Measurements from ENCODE around the gene KDM2A. TPM values are rescaled to one million over a fixed set of nuclear protein-coding genes. Genes with fewer than 3 reads are reported as not detected.

KDM2A gene
- total RNA-seq, 2 experiments from 2014 or later: 74.8 to 89.7 TPM

DNA sequence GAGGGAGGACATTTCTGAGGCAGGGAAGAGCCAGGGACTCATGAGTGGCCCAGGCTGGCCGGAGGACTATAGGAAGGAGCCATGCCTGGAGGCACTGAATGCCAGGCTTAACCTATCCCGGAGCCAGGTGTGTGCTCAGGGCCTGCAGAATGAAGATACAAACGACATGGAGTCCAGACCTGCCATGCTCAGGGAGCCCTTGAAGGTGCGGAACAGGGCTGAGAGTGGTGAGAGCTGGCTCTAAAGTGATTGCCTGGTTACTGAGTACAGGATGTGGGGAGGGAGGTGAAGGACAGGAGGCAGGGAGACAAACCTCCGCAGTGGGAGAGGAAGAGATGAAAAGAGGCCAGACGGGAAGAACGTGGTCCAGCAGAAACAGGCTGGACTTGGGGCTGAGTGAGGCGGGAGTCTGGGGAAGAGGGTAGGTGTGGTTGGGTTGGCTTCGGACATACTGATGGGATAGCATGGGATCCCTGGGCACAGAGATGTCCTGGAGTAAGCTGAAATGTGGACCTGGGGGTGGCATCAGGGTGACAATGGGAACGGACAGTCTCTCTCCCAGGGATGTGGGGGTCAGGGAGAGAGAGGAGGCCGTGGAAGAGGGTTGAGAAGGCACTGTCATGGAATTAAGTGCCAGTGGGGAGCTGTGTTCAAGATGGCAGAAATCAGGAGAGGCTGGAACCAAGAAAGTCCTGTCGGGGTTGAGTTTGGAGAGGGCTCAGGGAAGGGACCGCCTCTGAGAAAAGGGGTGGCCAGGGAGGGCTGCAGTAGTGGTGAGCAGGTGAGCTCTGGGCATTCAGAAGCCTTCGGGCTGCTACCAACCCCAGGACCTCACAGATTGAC lies 168.5 kb downstream of the KDM2A start:
- ATAC-seq (peak; percentile 35), DNase-seq (peak; percentile 59)
- intact Hi-C loops (cut with DNase I, micrococcal nuclease): loop anchor here (1.0 to 5.0 kb wide), 14 partner anchors 10 to 671 kb away; partner anchors contain the start of genes CDK2AP2 (in 1 of the 2), GSTP1 (in 1 of the 2), LRFN4 (in 1 of the 2) and RBM14 (in 1 of the 2)
- ChIA-PET POLR2A (interaction anchor here (0.5 to 2.2 kb wide), 6 partner anchors 11 to 127 kb away, joined by 3 to 16 read pairs (median 9); partner anchors contain the start of gene SSH3), CTCF (interaction anchor here (0.6 to 1.9 kb wide), 13 partner anchors 8 to 149 kb away, joined by 3 to 10 read pairs (median 4); no protein-coding TSS in a partner anchor)
- Mint-ChIP-seq H3K4me3 (peak overlapping the region; percentile 64), H3K9me3 (ENCODE audit: low read depth) (no peaks in the 10 kb centered on the region), H3K27ac (peak overlapping the region; percentile 97), H3K36me3 (ENCODE audit: low read depth) (peaks cover 50% of the 10 kb centered on the region), H3K4me1 (peaks cover 49% of the 10 kb centered on the region), H3K27me3 (no peaks in the 10 kb centered on the region)

DNA sequence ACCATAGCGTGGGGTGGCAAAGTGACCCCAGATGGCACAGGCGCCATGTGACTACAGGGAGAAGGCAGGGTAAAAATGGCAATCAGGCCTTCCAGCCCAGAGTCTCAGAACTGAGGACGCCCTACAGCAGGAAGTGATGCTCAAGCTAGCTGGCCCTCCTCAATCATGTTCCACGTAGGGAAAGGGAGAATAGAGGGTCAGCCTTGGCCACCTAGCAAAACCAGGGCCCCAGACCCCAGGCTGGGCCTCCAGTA lies 169.1 kb downstream of the KDM2A start:
- ATAC-seq (peak; percentile 25), DNase-seq (no peak)
- peak overlapping the region; percentile 97 for H3K27ac Mint-ChIP-seq
- CTCF ChIA-PET: interaction anchor here (0.6 to 1.9 kb wide), 13 partner anchors 10 to 183 kb away, joined by 3 to 10 read pairs (median 4); no protein-coding TSS in a partner anchor
- H3K9me3 Mint-ChIP-seq (ENCODE audit: low read depth): no peaks in the 10 kb centered on the region
- intact Hi-C loops (cut with DNase I, micrococcal nuclease): loop anchor here (1.0 to 5.0 kb wide), 14 partner anchors 11 to 671 kb away; partner anchors contain the start of genes CDK2AP2 (in 1 of the 2), GSTP1 (in 1 of the 2), LRFN4 (in 1 of the 2) and RBM14 (in 1 of the 2)
- peaks cover 51% of the 10 kb centered on the region for H3K36me3 Mint-ChIP-seq (ENCODE audit: low read depth)
- no peaks in the 10 kb centered on the region for H3K27me3 Mint-ChIP-seq
- POLR2A ChIA-PET: interaction anchor here (0.6 to 2.2 kb wide), 6 partner anchors 11 to 1788 kb away, joined by 3 to 16 read pairs (median 9); partner anchors contain the start of gene SSH3
- peaks cover 54% of the 10 kb centered on the region for H3K4me1 Mint-ChIP-seq
- peak overlapping the region; percentile 64 for H3K4me3 Mint-ChIP-seq

DNA sequence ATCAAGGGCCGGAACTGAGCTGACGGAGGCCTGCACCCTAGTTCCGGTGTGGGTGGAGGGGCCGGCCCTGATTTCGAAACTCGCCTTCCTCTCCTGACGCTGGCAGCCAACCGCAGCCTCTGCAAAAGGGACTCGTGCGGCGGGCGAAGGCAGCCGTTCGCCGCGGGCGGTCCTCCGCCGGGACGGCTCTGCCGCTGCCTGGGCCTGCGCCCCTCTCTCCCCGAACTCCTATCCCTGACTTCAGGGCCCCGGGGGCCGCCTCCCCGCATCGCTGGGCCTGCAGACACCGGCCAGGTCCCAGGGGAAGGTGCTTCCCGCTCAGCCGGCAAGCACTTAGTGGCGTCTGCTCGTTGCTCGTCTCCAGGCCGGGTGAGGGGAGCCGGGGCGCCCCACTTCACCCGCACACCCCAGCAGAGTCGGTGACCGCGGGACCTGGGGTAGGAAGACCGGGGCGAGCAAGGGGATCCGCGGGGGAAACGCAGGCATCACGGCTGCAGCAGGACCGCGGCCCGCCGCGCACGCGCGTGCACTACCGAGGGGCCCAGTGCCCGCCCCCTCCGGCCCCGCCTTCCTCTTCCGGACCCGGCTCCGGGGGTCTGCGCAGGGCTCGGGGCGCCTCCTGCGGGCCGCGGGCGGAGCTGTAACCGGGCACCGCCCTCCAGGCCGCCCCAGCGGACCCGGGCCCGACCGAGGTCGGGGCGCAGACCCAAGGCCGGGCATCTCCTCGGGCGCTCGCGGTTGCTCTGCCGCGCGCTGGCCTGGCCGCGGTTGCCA lies 169.6 kb downstream of the KDM2A start:
- intact Hi-C loops (cut with DNase I, micrococcal nuclease): loop anchor here (1.0 to 5.0 kb wide), 17 partner anchors 11 to 672 kb away; partner anchors contain the start of genes CDK2AP2 (in 1 of the 2), GSTP1 (in 1 of the 2), KDM2A (in 1 of the 2) and LRFN4 (in 1 of the 2)
- Mint-ChIP-seq H3K27ac (peak overlapping the region; percentile 97), H3K9me3 (ENCODE audit: low read depth) (no peaks in the 10 kb centered on the region), H3K4me1 (peaks cover 56% of the 10 kb centered on the region), H3K36me3 (ENCODE audit: low read depth) (peaks cover 50% of the 10 kb centered on the region), H3K4me3 (peak overlapping the region; percentile 64), H3K27me3 (no peaks in the 10 kb centered on the region)
- CTCF ChIA-PET: interaction anchor here (0.6 to 1.9 kb wide), 14 partner anchors 10 to 639 kb away, joined by 3 to 10 read pairs (median 4); no protein-coding TSS in a partner anchor
- POLR2A ChIA-PET: interaction anchor here (0.6 to 2.2 kb wide), 8 partner anchors 12 to 1789 kb away, joined by 3 to 16 read pairs (median 6); partner anchors contain the start of gene SSH3
- ATAC-seq (peak; percentile 62), DNase-seq (peak; percentile 95)

DNA sequence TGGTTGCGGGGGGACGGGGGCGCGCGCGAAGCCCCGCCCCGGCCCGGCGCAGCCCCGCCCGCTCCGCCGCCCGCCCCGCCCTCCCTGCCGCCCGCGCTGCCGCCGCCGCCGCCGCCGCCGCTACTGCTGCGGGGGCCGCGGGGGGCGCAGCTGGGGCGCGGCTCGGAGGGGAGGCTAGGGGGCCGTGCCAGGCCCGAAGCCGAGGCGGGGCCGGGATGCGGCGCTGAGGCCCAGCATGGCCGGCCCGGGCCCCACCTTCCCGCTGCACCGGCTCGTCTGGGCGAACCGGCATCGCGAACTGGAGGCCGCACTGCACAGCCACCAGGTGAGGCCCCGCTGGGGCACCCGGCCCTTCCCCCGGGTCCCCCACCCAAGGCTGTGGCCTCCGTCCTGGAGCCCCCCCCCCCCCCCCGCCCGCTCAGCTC lies 170.2 kb downstream of the KDM2A start, which contains the start of gene ANKRD13D:
Gene ANKRD13D (plus strand): TSS at position 78 of the 425 bp plus-strand sequence. CDS start 158 bp downstream, at position 236.
- peaks cover 52% of the 10 kb centered on the region for H3K36me3 Mint-ChIP-seq (ENCODE audit: low read depth)
- no peaks in the 10 kb centered on the region for H3K9me3 Mint-ChIP-seq (ENCODE audit: low read depth)
- H3K27ac Mint-ChIP-seq: peak within 1 kb of the TSS; percentile 97
- DNase-seq (no peak), ATAC-seq (no peak)
- intact Hi-C loops (cut with DNase I, micrococcal nuclease): loop anchor here (1.0 to 5.0 kb wide), 11 partner anchors 28 to 672 kb away; partner anchors contain the start of genes CDK2AP2 (in 1 of the 2), GSTP1 (in 1 of the 2), KDM2A (in 1 of the 2) and LRFN4 (in 1 of the 2)
- POLR2A ChIA-PET: interaction anchor here (0.9 to 2.2 kb wide), 5 partner anchors 12 to 49 kb away, joined by 4 to 16 read pairs (median 9); partner anchors contain the start of gene SSH3
- peaks cover 61% of the 10 kb centered on the region for H3K4me1 Mint-ChIP-seq
- CTCF ChIA-PET: interaction anchor here (0.7 to 1.9 kb wide), 4 partner anchors 22 to 639 kb away, joined by 3 to 9 read pairs (median 8); no protein-coding TSS in a partner anchor
- H3K4me3 Mint-ChIP-seq: peak within 1 kb of the TSS; percentile 87
- H3K27me3 Mint-ChIP-seq: no peaks in the 10 kb centered on the region

DNA sequence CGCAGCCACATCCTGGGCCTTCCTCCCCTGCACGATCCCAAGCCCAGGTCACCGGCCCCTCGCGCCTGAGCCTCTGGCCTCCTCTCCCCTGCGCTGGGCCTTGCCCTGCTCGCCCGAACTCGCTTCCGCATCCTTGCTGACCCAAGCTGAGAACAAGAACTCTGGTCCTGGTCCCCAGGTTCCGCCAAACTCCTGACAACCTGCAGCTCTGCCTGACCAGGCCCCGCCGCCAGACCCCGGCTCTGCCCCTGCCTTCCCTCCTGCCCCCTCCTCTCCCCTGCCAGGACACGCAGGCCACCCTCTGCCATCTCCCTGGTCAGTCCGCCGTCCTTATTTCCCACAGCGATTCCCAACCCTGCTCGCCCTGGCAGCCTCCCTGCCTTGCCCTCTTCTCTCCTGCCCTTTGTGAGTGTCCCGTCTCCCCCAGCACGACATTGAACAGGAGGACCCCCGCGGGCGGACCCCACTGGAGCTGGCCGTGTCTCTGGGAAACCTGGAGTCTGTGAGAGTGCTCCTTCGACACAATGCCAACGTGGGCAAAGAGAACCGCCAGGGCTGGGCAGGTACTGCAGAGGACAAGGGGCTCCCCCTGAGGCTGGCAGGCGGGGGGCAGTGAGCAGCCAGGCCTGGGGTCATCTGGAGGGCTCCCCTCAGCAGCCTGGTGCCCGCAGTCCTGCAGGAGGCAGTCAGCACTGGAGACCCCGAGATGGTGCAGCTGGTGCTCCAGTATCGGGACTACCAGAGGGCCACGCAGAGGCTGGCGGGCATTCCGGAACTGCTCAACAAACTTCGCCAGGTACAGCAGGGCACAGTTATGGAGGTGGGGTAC lies 170.8 kb downstream of the KDM2A start:
- ChIA-PET CTCF (interaction anchor here (0.7 to 1.9 kb wide), 2 partner anchors 26 to 28 kb away, joined by 3 to 9 read pairs; no protein-coding TSS in a partner anchor), POLR2A (interaction anchor here (0.9 to 2.0 kb wide), 4 partner anchors 22 to 50 kb away, joined by 3 to 9 read pairs (median 4); no protein-coding TSS in a partner anchor)
- Mint-ChIP-seq H3K27me3 (no peaks in the 10 kb centered on the region), H3K4me3 (peak overlapping the region; percentile 87), H3K27ac (peak overlapping the region; percentile 87), H3K4me1 (peaks cover 61% of the 10 kb centered on the region), H3K9me3 (ENCODE audit: low read depth) (no peaks in the 10 kb centered on the region), H3K36me3 (ENCODE audit: low read depth) (peaks cover 48% of the 10 kb centered on the region)
- intact Hi-C loops (cut with DNase I, micrococcal nuclease): loop anchor here (1.0 to 5.0 kb wide), 11 partner anchors 27 to 673 kb away; partner anchors contain the start of genes CDK2AP2 (in 1 of the 2), GSTP1 (in 1 of the 2), KDM2A (in 1 of the 2) and LRFN4 (in 1 of the 2)
- no peak for DNase-seq
- ATAC-seq: no peak

DNA sequence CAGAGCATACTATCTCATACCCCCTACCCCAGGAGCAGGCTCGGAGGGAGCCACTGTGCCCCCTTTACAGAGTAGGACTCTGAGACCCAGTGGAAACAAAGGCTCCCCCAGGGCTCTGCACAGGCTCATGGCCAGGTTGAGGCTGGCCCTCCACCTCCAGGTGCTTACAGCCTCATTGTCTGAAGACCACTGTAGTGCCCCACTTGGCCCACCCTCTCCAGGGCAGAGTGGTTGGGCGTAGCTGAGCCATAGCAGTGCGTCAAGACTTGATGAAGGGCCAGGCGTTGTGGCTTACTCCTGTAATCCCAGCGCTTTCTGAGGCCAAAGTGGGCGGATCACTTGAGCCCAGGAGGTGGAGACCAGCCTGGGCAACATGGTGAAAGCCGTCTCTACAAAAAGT lies 171.7 kb downstream of the KDM2A start:
- H3K9me3 Mint-ChIP-seq (ENCODE audit: low read depth): no peaks in the 10 kb centered on the region
- no peak for ATAC-seq
- intact Hi-C loops (cut with DNase I, micrococcal nuclease): no loop called here
- no peak for DNase-seq
- peaks cover 57% of the 10 kb centered on the region for H3K4me1 Mint-ChIP-seq
- H3K27ac Mint-ChIP-seq: peak overlapping the region; percentile 42
- peaks cover 55% of the 10 kb centered on the region for H3K36me3 Mint-ChIP-seq (ENCODE audit: low read depth)
- no peaks in the 10 kb centered on the region for H3K27me3 Mint-ChIP-seq
- POLR2A ChIA-PET: interaction anchor here (0.8 to 1.1 kb wide), 2 partner anchors 13 to 24 kb away, joined by 3 read pairs; no protein-coding TSS in a partner anchor
- H3K4me3 Mint-ChIP-seq: peak overlapping the region; percentile 87
- CTCF ChIA-PET: interaction anchor here (1.1 to 1.2 kb wide), 3 partner anchors 19 to 60 kb away, joined by 3 to 4 read pairs (median 3); no protein-coding TSS in a partner anchor

DNA sequence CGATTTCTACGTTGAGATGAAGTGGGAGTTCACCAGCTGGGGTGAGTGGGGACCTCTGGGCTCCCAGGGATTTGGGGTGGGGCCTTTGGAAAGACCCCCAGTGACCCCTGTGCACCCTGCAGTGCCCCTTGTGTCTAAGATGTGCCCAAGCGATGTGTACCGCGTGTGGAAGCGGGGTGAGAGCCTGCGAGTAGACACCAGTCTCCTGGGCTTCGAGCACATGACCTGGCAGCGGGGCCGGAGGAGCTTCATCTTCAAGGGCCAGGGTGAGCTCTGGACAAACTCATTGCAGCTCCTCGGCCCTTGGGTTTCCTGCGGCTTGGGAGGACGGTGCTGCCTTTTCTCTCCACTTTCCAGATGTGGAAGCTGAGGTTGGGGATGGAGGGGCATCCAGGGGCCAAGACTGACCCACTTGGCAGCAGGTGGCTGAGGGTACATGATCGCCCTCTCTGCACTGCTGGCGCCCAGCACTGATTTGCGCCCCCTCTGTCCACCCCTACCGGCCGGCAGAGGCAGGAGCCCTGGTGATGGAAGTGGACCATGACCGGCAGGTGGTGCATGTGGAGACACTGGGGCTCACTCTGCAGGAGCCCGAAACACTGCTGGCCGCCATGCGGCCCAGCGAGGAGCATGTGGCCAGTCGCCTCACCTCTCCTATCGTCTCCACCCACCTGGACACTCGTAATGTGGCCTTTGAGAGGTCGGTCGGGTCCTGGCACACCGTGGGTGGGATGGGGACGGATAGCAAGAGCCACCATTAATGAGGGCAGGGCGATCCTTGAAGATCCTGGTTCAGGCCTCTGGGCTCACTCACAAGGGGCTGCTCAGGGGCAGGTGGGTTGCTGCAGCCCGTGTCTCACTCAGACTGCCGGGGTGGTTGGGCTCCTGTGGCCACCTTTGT lies 172.7 kb downstream of the KDM2A start:
- Mint-ChIP-seq H3K4me3 (no peak overlapping the region), H3K27me3 (no peaks in the 10 kb centered on the region), H3K36me3 (ENCODE audit: low read depth) (peaks cover 60% of the 10 kb centered on the region), H3K9me3 (ENCODE audit: low read depth) (peaks cover 7% of the 10 kb centered on the region), H3K27ac (peak overlapping the region; percentile 58), H3K4me1 (peaks cover 55% of the 10 kb centered on the region)
- POLR2A ChIA-PET: interaction anchor here (0.8 kb wide), 1 partner anchor 14 kb away, joined by 3 read pairs; no protein-coding TSS in a partner anchor
- ATAC-seq (no peak), DNase-seq (no peak)
- CTCF ChIA-PET: interaction anchor here (0.6 to 1.2 kb wide), 4 partner anchors 20 to 832 kb away, joined by 3 to 4 read pairs (median 3); no protein-coding TSS in a partner anchor
- intact Hi-C loops (cut with DNase I, micrococcal nuclease): no loop called here

DNA sequence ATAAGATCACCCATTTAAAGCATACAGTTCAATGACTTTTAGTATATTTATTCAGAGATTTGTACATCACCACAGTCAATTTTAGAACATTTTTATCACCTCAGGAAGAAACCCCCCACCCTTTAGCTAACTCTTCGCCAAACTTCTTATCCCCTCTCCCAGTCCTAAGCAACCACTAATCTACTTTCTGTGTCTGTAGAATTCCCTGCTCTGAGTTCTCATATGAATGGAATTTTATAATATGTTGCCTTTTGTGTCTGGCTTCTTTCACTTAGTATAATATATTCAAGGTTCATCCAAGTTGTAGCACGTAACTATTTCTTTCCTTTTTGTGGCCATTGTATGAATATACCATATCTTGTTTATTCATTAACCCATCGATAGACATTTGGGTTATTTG lies 173.6 kb downstream of the KDM2A start:
- no peak overlapping the region for H3K4me3 Mint-ChIP-seq
- intact Hi-C loops (cut with DNase I, micrococcal nuclease): no loop called here
- peak overlapping the region; percentile 58 for H3K27ac Mint-ChIP-seq
- no peaks in the 10 kb centered on the region for H3K27me3 Mint-ChIP-seq
- peaks cover 49% of the 10 kb centered on the region for H3K4me1 Mint-ChIP-seq
- CTCF ChIA-PET: interaction anchor here (0.6 to 1.7 kb wide), 11 partner anchors 10 to 53 kb away, joined by 3 to 9 read pairs (median 4); partner anchors contain the start of gene SSH3
- H3K36me3 Mint-ChIP-seq (ENCODE audit: low read depth): peaks cover 58% of the 10 kb centered on the region
- DNase-seq (no peak), ATAC-seq (no peak)
- peaks cover 10% of the 10 kb centered on the region for H3K9me3 Mint-ChIP-seq (ENCODE audit: low read depth)
- POLR2A ChIA-PET: no interaction called here

DNA sequence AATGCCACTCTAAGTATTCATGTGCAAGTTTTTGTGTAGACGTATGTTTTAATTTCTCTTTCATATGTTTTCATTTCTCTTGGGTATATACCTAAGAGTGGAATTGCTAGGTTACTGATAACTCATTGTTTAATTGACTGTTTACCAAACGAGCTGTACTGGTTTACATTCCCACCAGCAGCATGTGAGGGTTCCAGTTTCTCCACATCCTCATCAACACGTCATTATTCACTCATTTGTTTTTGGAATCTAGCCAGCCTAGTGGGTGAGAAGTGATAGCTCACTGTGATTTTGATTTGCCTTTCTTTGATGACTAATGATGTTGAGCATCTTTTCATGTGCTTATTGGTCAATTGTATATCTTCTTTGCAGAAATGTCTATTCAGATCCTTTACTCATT lies 174.0 kb downstream of the KDM2A start:
- DNase-seq (no peak), ATAC-seq (peak; percentile 4)
- H3K4me3 Mint-ChIP-seq: no peak overlapping the region
- H3K27ac Mint-ChIP-seq: peak overlapping the region; percentile 58
- H3K4me1 Mint-ChIP-seq: peaks cover 45% of the 10 kb centered on the region
- H3K36me3 Mint-ChIP-seq (ENCODE audit: low read depth): peaks cover 58% of the 10 kb centered on the region
- intact Hi-C loops (cut with DNase I, micrococcal nuclease): no loop called here
- CTCF ChIA-PET: interaction anchor here (0.6 to 1.7 kb wide), 13 partner anchors 10 to 52 kb away, joined by 3 to 9 read pairs (median 4); partner anchors contain the start of gene SSH3
- no peaks in the 10 kb centered on the region for H3K27me3 Mint-ChIP-seq
- POLR2A ChIA-PET: no interaction called here
- H3K9me3 Mint-ChIP-seq (ENCODE audit: low read depth): peaks cover 10% of the 10 kb centered on the region
